Stimulated activated CD4-positive, alpha-beta T cell treated with anti-CD3 and anti-CD28 coated beads, Interleukin-12 subunit alpha, Interleukin-12 subunit beta, amount 100 ng/mL, for 48 hours (primary cell): ENCODE data around the gene PFKFB1.
A peak's percentile ranks its signal among the peaks of the same experiment; 100 is the strongest.

Experiments used
- DNase-seq, 3 donors: peaks; one replicate each; pipeline ENCODE4 v3.0.0-alpha.2; 2020; ENCODE audit warnings: low read depth in 2 of 3, low spot score in 1 of 3

PFKFB1 gene

GRCh38 chrX:54994099-54994498, at the start of gene PFKFB1:
PFKFB1 (minus strand) TSS chrX:54994188; CDS start chrX:54994007, 181 bp downstream.
- no peak for DNase-seq

- no peak for DNase-seq
These were observed 47.5 kb upstream of the PFKFB1 start for GRCh38 chrX:55041514-55041913.

GRCh38 chrX:55039471-55039870, 45.5 kb upstream of the PFKFB1 start:
- DNase-seq: no peak

GRCh38 chrX:55033429-55033828, 39.4 kb upstream of the PFKFB1 start:
- DNase-seq: no peak

GRCh38 chrX:55030271-55031205, 36.5 kb upstream of the PFKFB1 start, which contains the start of gene ALAS2:
ALAS2 (minus strand) TSS chrX:55030977; CDS start chrX:55026000, 4,977 bp downstream.
- DNase-seq: no peak

GRCh38 chrX:55029291-55029690, 35.3 kb upstream of the PFKFB1 start:
- no peak for DNase-seq

- no peak for DNase-seq
These were observed 34.6 kb upstream of the PFKFB1 start for GRCh38 chrX:55028611-55029010.

GRCh38 chrX:55028040-55028439, 34.1 kb upstream of the PFKFB1 start:
- no peak for DNase-seq

- DNase-seq: no peak
These were observed 32.9 kb upstream of the PFKFB1 start for GRCh38 chrX:55026840-55027239.

- no peak for DNase-seq
These were observed 32.2 kb upstream of the PFKFB1 start for GRCh38 chrX:55026143-55026542.

GRCh38 chrX:55014897-55015299, 20.9 kb upstream of the PFKFB1 start:
- DNase-seq: no peak

- no peak for DNase-seq
These were observed 17.3 kb upstream of the PFKFB1 start for GRCh38 chrX:55011294-55011693.

- DNase-seq: no peak
These were observed 14.8 kb upstream of the PFKFB1 start for GRCh38 chrX:55008571-55009358.

GRCh38 chrX:55007656-55008055, 13.7 kb upstream of the PFKFB1 start:
- no peak for DNase-seq

- DNase-seq: no peak
These were observed 13.0 kb upstream of the PFKFB1 start for GRCh38 chrX:55006827-55007621.

- DNase-seq: no peak
These were observed 11.3 kb upstream of the PFKFB1 start for GRCh38 chrX:55005256-55005655.

GRCh38 chrX:55004231-55004630, 10.2 kb upstream of the PFKFB1 start:
- no peak for DNase-seq

- DNase-seq: peak; percentile 70 to 80 (median 79)
These were observed 6.0 kb upstream of the PFKFB1 start, which contains the start of gene APEX2 for GRCh38 chrX:54999717-55000598. APEX2 (plus strand) TSS chrX:55000363; CDS start chrX:55000423, 60 bp downstream.

- DNase-seq: no peak
These were observed 1.6 kb upstream of the PFKFB1 start for GRCh38 chrX:54995621-54996020.
